Measurements from ENCODE around the gene HSP90AB1.

The HSP90AB1 gene

DNA sequence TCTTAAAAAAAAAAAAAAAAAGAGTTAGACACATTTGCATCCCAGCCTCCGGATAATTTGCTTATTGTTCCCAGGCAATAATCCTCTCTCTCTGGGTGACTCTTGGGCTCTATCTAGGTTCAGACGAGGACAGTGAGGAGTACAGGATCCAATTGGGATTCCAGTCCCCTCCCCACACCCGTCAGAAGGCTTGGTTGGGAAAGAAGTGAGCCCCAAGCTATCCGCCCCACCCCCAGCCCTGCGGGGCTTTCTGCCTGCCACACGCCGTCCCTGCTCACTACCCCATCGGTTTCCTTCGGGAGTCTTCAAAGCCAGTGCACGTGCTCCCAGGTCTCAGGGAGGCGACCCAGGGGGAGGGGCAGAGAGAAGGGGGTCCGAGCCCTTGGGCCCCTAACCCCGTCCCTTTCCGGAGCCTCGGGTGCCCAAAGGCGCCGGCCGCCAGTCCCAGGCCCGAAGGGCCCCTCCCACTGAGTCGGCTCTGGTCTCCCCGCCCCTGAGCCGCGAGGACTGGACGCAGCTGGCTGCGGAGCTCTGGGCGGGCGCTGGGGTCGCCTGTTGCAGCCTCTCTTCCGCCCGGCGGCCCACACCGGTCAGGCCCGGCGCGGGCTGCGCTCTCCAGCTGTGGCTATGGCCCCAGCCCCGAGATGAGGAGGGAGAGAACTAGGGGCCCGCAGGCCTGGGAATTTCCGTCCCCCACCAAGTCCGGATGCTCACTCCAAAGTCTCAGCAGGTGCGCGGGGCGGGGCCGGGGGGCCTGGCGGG lies 27.7 kb upstream of the HSP90AB1 start:
- Mint-ChIP-seq H3K36me3 (peaks cover 7% of the 10 kb centered on the region), H3K9me3 (no peaks in the 10 kb centered on the region), H3K4me1 (peaks cover 25% of the 10 kb centered on the region), H3K4me3 (peak overlapping the region; percentile 58), H3K27ac (no peak overlapping the region)
- DNase-seq (ENCODE audit: low spot score in 2 of 2), result peak in 1 of 2 donors; percentile 66
- ATAC-seq, result peak; percentile 25

GRCh38 chr6:44219815-44220784 lies 26.8 kb upstream of the HSP90AB1 start:
- DNase-seq (ENCODE audit: low spot score in 2 of 2) (no peak), ATAC-seq (no peak)
- no peak overlapping the region for H3K27ac Mint-ChIP-seq
- peak overlapping the region; percentile 58 for H3K4me3 Mint-ChIP-seq
- H3K4me1 Mint-ChIP-seq, result peaks cover 32% of the 10 kb centered on the region
- H3K36me3 Mint-ChIP-seq, result peaks cover 7% of the 10 kb centered on the region
- H3K9me3 Mint-ChIP-seq, result no peaks in the 10 kb centered on the region

DNA sequence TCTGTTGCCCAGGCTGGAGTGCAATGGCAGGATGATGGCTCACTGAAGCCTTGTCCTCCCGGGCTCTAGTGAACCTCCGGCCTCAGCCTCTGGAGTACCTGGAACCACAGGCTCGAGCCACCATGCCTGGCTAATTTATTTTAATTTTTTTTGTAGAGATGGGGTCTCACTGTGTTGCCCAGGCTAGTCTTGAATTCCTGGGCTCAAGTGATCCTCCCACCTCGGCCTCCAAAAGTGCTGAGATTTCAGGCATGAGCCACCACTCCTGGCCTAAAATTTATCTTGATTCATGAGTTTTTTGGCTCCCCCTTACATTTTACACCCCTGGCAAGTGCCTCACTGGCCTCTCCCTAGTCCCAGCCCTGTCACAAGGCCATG lies 26.0 kb upstream of the HSP90AB1 start:
- H3K4me3 Mint-ChIP-seq, result peak overlapping the region; percentile 10
- DNase-seq (ENCODE audit: low spot score in 2 of 2) (no peak), ATAC-seq (no peak)
- H3K36me3 Mint-ChIP-seq, result peaks cover 7% of the 10 kb centered on the region
- H3K27ac Mint-ChIP-seq, result no peak overlapping the region
- H3K9me3 Mint-ChIP-seq, result no peaks in the 10 kb centered on the region
- peaks cover 32% of the 10 kb centered on the region for H3K4me1 Mint-ChIP-seq

DNA sequence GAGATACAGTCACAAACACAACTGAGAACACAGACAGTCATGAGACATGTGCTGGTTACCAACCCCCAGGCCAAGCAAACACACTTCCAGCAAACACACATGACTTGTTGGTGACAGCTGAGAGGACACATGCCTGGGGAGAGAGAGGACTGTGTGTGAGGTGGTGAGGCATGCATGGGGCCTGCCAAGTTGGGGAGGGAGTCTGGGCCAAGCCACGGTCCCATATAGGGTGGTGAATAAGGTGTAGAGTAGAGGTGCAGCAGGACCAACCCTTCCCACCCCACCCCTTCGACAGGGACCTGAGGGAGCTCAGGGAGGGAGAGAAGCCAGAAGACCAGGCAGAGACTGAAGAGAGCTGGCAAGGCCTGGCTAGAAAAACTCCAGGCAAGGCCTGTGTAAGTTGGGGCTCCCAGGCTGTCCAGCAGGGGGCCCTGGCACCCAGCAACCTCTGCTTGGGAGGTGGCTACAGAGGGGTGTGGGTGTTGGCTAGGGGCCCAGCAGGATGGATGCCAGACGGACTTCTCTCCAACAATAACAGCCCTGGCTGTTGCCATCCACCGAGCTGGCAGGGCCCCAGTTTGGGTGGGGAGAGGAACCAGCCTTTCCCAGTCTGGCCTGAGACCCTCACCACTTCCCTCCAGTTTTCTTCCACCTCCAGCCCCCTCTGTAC lies 25.5 kb upstream of the HSP90AB1 start:
- no peaks in the 10 kb centered on the region for H3K9me3 Mint-ChIP-seq
- H3K4me1 Mint-ChIP-seq, result peaks cover 32% of the 10 kb centered on the region
- H3K27ac Mint-ChIP-seq, result peak overlapping the region; percentile 12
- DNase-seq (ENCODE audit: low spot score in 2 of 2) (peak; percentile 60 to 80), ATAC-seq (peak; percentile 78)
- H3K4me3 Mint-ChIP-seq, result peak overlapping the region; percentile 10
- H3K36me3 Mint-ChIP-seq, result peaks cover 7% of the 10 kb centered on the region

- DNase-seq (ENCODE audit: low spot score in 2 of 2), result no peak
- H3K36me3 Mint-ChIP-seq, result peaks cover 7% of the 10 kb centered on the region
- H3K9me3 Mint-ChIP-seq, result no peaks in the 10 kb centered on the region
- no peak for ATAC-seq
- peaks cover 32% of the 10 kb centered on the region for H3K4me1 Mint-ChIP-seq
- H3K4me3 Mint-ChIP-seq, result peak overlapping the region; percentile 92
- peak overlapping the region; percentile 12 for H3K27ac Mint-ChIP-seq
These were observed 25.0 kb upstream of the HSP90AB1 start for GRCh38 chr6:44221961-44222335.

- DNase-seq (ENCODE audit: low spot score in 2 of 2) (no peak), ATAC-seq (no peak)
- peak overlapping the region; percentile 92 for H3K4me3 Mint-ChIP-seq
- peak overlapping the region; percentile 83 for H3K27ac Mint-ChIP-seq
- H3K4me1 Mint-ChIP-seq, result peaks cover 32% of the 10 kb centered on the region
- H3K36me3 Mint-ChIP-seq, result peaks cover 7% of the 10 kb centered on the region
- H3K9me3 Mint-ChIP-seq, result no peaks in the 10 kb centered on the region
These were observed 24.2 kb upstream of the HSP90AB1 start for GRCh38 chr6:44222486-44223318.

DNA sequence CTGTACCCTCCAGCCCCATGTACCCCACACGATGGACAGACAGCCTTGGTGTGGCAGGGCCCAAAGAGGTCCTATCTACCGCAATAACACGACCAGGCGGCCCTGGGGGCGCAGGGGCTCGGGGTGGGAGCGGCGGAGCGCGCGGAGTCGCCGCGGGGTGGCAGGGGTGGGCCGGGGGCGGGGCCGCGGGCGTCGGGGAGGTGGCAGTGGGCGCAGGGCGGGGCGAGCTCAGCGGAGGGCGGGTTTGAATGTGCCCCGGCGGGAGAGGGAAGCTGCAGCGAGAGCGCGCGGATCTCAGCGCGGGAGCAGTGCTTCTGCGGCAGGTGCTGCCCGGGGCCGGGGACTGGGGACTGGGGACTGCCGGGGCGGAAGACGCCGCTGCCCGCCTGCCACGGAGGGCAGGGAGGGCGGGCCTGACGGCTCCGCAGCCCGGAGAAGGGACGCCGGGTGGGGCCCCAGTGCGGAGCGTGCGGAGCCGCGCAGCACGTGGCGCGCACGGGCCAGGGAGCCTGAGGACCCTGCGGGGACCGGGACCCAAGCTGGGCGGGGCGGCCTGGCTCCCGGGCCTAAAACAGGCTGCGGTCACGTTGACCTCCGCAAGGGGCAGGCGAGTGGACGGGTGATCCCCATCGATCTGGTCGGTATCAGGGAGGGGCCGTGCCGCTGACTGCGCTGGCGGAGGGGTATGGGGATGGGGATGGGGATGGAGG lies 23.4 kb upstream of the HSP90AB1 start, which contains the start of gene SLC29A1:
TSS of gene SLC29A1 (plus strand) at position 277 of the 710 bp plus-strand sequence. CDS start 3,719 bp downstream, outside the sequence.
- Mint-ChIP-seq H3K9me3 (no peaks in the 10 kb centered on the region), H3K36me3 (peaks cover 7% of the 10 kb centered on the region), H3K27ac (peak within 1 kb of the TSS; percentile 83), H3K4me1 (peaks cover 32% of the 10 kb centered on the region), H3K4me3 (peak within 1 kb of the TSS; percentile 92)
- DNase-seq (ENCODE audit: low spot score in 2 of 2), result peak; percentile 70 to 87
- ATAC-seq, result peak; percentile 79

- Mint-ChIP-seq H3K36me3 (peaks cover 12% of the 10 kb centered on the region), H3K4me1 (peaks cover 32% of the 10 kb centered on the region), H3K9me3 (no peaks in the 10 kb centered on the region), H3K27ac (peak overlapping the region; percentile 83), H3K4me3 (peak overlapping the region; percentile 92)
- ATAC-seq, result peak; percentile 25
- DNase-seq (ENCODE audit: low spot score in 2 of 2), result peak in 1 of 2 donors; percentile 71
These were observed 22.6 kb upstream of the HSP90AB1 start for GRCh38 chr6:44224029-44224964.

- Mint-ChIP-seq H3K4me3 (peak overlapping the region; percentile 92), H3K9me3 (no peaks in the 10 kb centered on the region), H3K4me1 (peaks cover 32% of the 10 kb centered on the region), H3K27ac (no peak overlapping the region), H3K36me3 (peaks cover 12% of the 10 kb centered on the region)
- no peak for DNase-seq (ENCODE audit: low spot score in 2 of 2)
- no peak for ATAC-seq
These were observed 22.0 kb upstream of the HSP90AB1 start for GRCh38 chr6:44224965-44225305.

DNA sequence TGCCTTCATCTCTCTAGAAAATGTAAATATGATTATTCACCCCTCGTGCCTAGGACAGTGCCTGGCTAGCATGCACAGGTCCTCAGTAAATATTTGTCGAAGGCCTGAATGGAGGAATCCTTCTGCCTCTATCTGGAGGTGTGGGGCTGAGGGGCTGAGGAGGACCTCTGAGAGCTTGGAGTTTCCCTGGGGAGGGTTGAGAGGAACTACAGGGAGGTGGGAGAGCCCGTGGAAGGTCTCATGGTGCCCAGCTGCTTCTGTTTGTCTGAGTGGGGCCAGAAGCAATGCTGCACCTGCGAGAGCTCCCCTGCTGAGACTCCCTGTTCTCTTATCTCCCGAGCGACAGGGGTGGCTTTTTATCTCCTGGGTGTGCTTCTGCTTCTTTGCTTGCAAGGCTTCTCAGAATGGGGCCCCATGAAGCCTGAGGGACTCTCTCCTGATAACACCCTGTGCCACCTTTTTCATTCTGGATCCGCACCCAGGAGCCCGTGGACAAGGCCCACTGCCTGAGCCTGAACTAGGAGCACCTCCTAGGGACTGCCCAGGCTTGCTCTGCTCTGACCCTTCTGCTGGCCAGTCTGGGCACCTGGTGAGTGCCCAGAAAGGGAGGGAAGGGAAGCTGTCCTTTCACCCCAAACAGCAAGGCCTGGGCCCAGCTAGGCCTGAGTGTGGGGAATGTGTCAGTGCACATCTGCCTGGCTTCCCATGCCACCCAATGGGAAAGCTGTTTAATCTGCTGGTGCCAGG lies 21.1 kb upstream of the HSP90AB1 start:
- DNase-seq (ENCODE audit: low spot score in 2 of 2) (no peak), ATAC-seq (no peak)
- Mint-ChIP-seq H3K4me3 (peak overlapping the region; percentile 92), H3K4me1 (peaks cover 32% of the 10 kb centered on the region), H3K36me3 (peaks cover 17% of the 10 kb centered on the region), H3K27ac (no peak overlapping the region), H3K9me3 (no peaks in the 10 kb centered on the region)

DNA sequence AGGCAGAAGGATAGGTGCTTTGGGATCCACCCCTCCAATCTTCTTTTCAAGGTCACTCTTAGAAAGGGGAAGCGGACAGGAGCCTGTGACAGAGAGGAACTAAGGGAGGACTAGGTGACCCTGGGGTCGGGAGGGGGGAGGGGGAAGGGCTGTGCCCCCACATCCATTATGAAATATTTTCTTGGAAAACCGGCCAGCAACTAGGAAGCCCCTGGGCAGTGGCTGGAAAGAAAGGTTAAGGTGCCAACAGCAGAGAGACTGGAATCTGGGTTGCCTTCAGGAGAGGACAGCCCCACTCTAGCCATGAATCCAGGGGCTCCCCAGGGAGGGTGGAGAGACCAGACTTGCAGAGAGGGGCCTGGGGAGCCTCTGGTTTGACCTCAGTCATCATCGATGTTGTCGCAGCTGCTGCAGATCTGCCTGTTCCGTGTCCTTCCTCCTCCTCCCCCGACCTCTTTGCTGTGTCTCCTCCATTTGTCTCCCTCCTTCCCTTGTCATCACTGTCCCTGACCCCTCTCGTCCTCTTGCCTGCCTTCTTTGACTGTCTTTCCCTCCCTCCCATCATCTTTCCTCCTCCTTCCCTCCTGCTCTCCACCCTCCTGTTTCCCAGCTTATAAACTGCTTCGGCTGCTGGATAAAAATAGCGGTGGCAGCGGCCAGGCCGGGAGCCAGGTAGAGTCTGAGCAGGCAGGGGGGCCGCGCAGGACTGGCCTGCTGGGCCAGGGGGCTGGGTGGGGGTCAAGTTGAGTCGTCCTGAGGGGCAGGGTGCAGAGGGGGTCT lies 20.3 kb upstream of the HSP90AB1 start:
- peaks cover 26% of the 10 kb centered on the region for H3K4me1 Mint-ChIP-seq
- no peak overlapping the region for H3K4me3 Mint-ChIP-seq
- H3K27ac Mint-ChIP-seq, result no peak overlapping the region
- peaks cover 25% of the 10 kb centered on the region for H3K36me3 Mint-ChIP-seq
- DNase-seq (ENCODE audit: low spot score in 2 of 2) (no peak), ATAC-seq (no peak)
- no peaks in the 10 kb centered on the region for H3K9me3 Mint-ChIP-seq

DNA sequence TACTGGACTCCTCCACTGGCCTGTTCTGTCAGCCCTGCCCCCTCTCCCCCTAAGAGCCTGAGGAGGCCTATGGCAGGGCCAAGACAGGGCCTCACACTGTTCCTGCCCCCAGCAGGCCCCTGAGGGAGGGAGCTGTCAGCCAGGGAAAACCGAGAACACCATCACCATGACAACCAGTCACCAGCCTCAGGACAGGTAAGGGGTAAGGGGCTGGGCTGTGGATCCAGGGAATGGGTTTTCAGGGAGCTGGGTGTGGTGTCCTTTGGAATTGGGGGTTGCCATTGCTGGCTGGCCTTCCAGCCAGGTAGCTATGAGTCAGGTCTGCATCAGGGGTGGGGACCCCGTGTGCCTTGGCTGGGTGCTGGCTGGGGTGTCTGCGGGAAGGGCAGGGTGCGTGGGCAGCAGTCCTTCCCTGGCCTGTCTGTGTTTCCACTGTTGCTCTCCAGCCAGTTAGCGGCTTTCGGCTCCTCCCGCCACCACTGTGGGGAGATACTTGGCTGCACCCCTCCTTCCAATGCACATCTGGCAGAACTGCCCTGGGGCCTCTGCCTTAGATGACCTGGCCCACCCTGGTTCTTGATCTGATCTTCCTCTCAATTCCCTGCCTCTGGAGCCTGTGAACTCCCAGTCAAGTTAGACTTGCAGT lies 19.6 kb upstream of the HSP90AB1 start:
- Mint-ChIP-seq H3K4me1 (peaks cover 20% of the 10 kb centered on the region), H3K4me3 (no peak overlapping the region), H3K27ac (peak overlapping the region; percentile 45), H3K36me3 (peaks cover 31% of the 10 kb centered on the region), H3K9me3 (no peaks in the 10 kb centered on the region)
- ATAC-seq (no peak), DNase-seq (ENCODE audit: low spot score in 2 of 2) (no peak)
